AML-193 (cell line): Measurements from ENCODE around the gene CTU2.
A peak's percentile ranks its signal among the peaks of the same experiment; 100 is the strongest.
"Not testable (repeated sequence)": the region's sequence is repeated elsewhere in the genome, so short reads cannot be mapped to it uniquely, and the experiment has no call there.

ENCODE experiments used
- DNase-seq, 2 experiments: peaks; one replicate each; lab custom pipeline; 2025; lab: John Stamatoyannopoulos, UW

The CTU2 gene

GRCh38 chr16:88706229-88706964 is at the start of gene CTU2, which contains the start of gene RNF166:
Gene CTU2, plus strand, starts transcription at chr16:88706503. Its CDS starts 28 bp downstream, at chr16:88706531.
Gene RNF166, minus strand, starts transcription at chr16:88706408. Its CDS starts 83 bp downstream, at chr16:88706325.
- DNase-seq, result peak; percentile 61 to 74

GRCh38 chr16:88657371-88657770 is 48.9 kb upstream of the CTU2 start:
- no peak for DNase-seq

GRCh38 chr16:88658714-88659113 is 47.6 kb upstream of the CTU2 start:
- no peak for DNase-seq

GRCh38 chr16:88659160-88659559 is 47.1 kb upstream of the CTU2 start:
- no peak for DNase-seq

GRCh38 chr16:88661468-88661867 is 44.8 kb upstream of the CTU2 start:
- no peak for DNase-seq

GRCh38 chr16:88662222-88662842 is 44.0 kb upstream of the CTU2 start:
- no peak for DNase-seq

GRCh38 chr16:88662843-88663606 is 43.3 kb upstream of the CTU2 start, which contains the start of gene MVD:
Gene MVD, minus strand, starts transcription at chr16:88663091. Its CDS starts 11 bp downstream, at chr16:88663080.
- DNase-seq, result peak; percentile 93 to 94

GRCh38 chr16:88665148-88665547 is 41.2 kb upstream of the CTU2 start:
- no peak for DNase-seq

GRCh38 chr16:88665570-88665969 is 40.7 kb upstream of the CTU2 start:
- no peak for DNase-seq

GRCh38 chr16:88667461-88667860 is 38.8 kb upstream of the CTU2 start:
- no peak for DNase-seq

- not testable (repeated sequence) for DNase-seq
Measured at GRCh38 chr16:88669493-88669892, 36.8 kb upstream of the CTU2 start.

GRCh38 chr16:88669980-88670379 is 36.3 kb upstream of the CTU2 start:
- DNase-seq, result no peak

GRCh38 chr16:88671806-88672205 is 34.5 kb upstream of the CTU2 start:
- DNase-seq, result no peak

- no peak for DNase-seq
Measured at GRCh38 chr16:88672776-88673175, 33.5 kb upstream of the CTU2 start.

- no peak for DNase-seq
Measured at GRCh38 chr16:88673716-88674379, 32.5 kb upstream of the CTU2 start.

GRCh38 chr16:88676502-88677242 is 29.6 kb upstream of the CTU2 start:
- no peak for DNase-seq

GRCh38 chr16:88677721-88678120 is 28.6 kb upstream of the CTU2 start:
- no peak for DNase-seq

- DNase-seq, result no peak
Measured at GRCh38 chr16:88678224-88678979, 27.9 kb upstream of the CTU2 start.

- no peak for DNase-seq
Measured at GRCh38 chr16:88680554-88681083, 25.7 kb upstream of the CTU2 start.

GRCh38 chr16:88681084-88681680 is 25.1 kb upstream of the CTU2 start:
- no peak for DNase-seq
